Neural progenitor cell (in vitro differentiated cells): ENCODE results near the gene CCL17. TPM values are rescaled to one million over a fixed set of nuclear protein-coding genes. Genes with fewer than 3 reads are reported as not detected.

ENCODE experiments used
- DNase-seq: peaks from one replicate; pipeline ENCODE4 v3.0.0-alpha.2; 2016; ENCODE audit warnings: low spot score
- H2AFZ ChIP-seq: fragments of 200-600 bp; sonication (generic); replicated peaks from 2 replicates; pipeline ENCODE4 v1.6.1; 2016; ENCODE audit warnings: antibody characterized with exemption
- H3F3A ChIP-seq: fragments of 200-600 bp; sonication (generic); 2 replicates; pipeline ENCODE4 v1.6.1; 2016; ENCODE audit warnings: antibody characterized with exemption, low read depth
- H3K27ac ChIP-seq: fragments of 200-600 bp; sonication (generic); 2 replicates; pipeline ENCODE4 v1.5.1; 2016; ENCODE audit warnings: mild to moderate bottlenecking
- H3K27me3 ChIP-seq: fragments of 200-600 bp; sonication (generic); 2 replicates; pipeline ENCODE4 v1.6.1; 2016; ENCODE audit warnings: mild to moderate bottlenecking, moderate library complexity
- H3K36me3 ChIP-seq: fragments of 200-600 bp; sonication (generic); 2 replicates; pipeline ENCODE4 v1.5.1; 2016
- H3K4me1 ChIP-seq: fragments of 200-600 bp; sonication (generic); 2 replicates; pipeline ENCODE4 v1.6.1; 2016; ENCODE audit warnings: mixed run types
- H3K4me2 ChIP-seq: fragments of 200-600 bp; sonication (generic); 2 replicates; pipeline ENCODE4 v1.6.1; 2016
- H3K4me3 ChIP-seq: fragments of 200-600 bp; sonication (generic); 2 replicates; pipeline ENCODE4 v1.5.1; 2016
- H3K79me2 ChIP-seq: fragments of 200-600 bp; sonication (generic); 2 replicates; pipeline ENCODE4 v1.6.1; 2016; ENCODE audit warnings: low read depth
- H3K9ac ChIP-seq: fragments of 200-600 bp; sonication (generic); 2 replicates; pipeline ENCODE4 v1.6.1; 2016
- H3K9me3 ChIP-seq: fragments of 200-600 bp; sonication (generic); 2 replicates; pipeline ENCODE4 v1.5.1; 2016; ENCODE audit warnings: low read depth
- H4K20me1 ChIP-seq: fragments of 200-600 bp; sonication (generic); 2 replicates; pipeline ENCODE4 v1.6.1; 2016; ENCODE audit warnings: low read depth
- H3K27ac Mint-ChIP-seq: 3 replicates; pipeline ENCODE4 v1.8.0; 2021; ENCODE audit warnings: mixed read lengths
- H3K27me3 Mint-ChIP-seq: 2 replicates; pipeline ENCODE4 v1.8.0; 2022; ENCODE audit warnings: low read depth, mild to moderate bottlenecking, inconsistent platforms, moderate library complexity, mixed read lengths; ENCODE audit not compliant: insufficient read depth
- H3K36me3 Mint-ChIP-seq: 3 replicates; pipeline ENCODE4 v1.8.0; 2021; ENCODE audit warnings: mixed read lengths
- H3K4me1 Mint-ChIP-seq: 3 replicates; pipeline ENCODE4 v1.8.0; 2021; ENCODE audit warnings: mixed read lengths
- H3K4me3 Mint-ChIP-seq: 3 replicates; pipeline ENCODE4 v1.8.0; 2021; ENCODE audit warnings: mild to moderate bottlenecking, moderate library complexity, mixed read lengths
- H3K9me3 Mint-ChIP-seq: 3 replicates; pipeline ENCODE4 v1.8.0; 2020; ENCODE audit warnings: mixed read lengths
- EZH2 ChIP-seq: fragments of 200-600 bp; sonication (generic); IDR thresholded peaks from 2 replicates; pipeline ENCODE4 v1.6.1; 2017; ENCODE audit warnings: antibody characterized with exemption, mild to moderate bottlenecking, moderate library complexity
- EZH2phosphoT487 ChIP-seq: fragments of 200-600 bp; sonication (generic); IDR thresholded peaks from 2 replicates; pipeline ENCODE4 v1.6.1; 2017; ENCODE audit warnings: antibody characterized with exemption
- total RNA-seq: library from RNA; depleted of rRNA; stranded (reverse); fragments of >200 nt; gene quantifications from 2 replicates; pipeline ENCODE4 v1.2.3, GENCODE V29; 2015; ENCODE audit warnings: low replicate concordance
- TF ChIP-seq, protein P1 (sequence below): fragments of 200-600 bp; sonication (generic); IDR thresholded peaks from 2 replicates; pipeline ENCODE4 v1.5.1; 2017; ENCODE audit warnings: antibody characterized with exemption, mild to moderate bottlenecking

The CCL17 gene
- total RNA-seq, 1 donor from 2014 or later = not detected

GRCh38 chr16:57407521-57408353, 3.2 kb downstream of the CCL17 start:
- H3F3A ChIP-seq = peaks cover 2% of the 10 kb centered on the region
- no peaks in the 10 kb centered on the region for H3K36me3 ChIP-seq
- DNase-seq = no peak
- TF ChIP-seq EZH2 (no peak), EZH2phosphoT487 (no peak)
- TF ChIP-seq, protein P1, sequence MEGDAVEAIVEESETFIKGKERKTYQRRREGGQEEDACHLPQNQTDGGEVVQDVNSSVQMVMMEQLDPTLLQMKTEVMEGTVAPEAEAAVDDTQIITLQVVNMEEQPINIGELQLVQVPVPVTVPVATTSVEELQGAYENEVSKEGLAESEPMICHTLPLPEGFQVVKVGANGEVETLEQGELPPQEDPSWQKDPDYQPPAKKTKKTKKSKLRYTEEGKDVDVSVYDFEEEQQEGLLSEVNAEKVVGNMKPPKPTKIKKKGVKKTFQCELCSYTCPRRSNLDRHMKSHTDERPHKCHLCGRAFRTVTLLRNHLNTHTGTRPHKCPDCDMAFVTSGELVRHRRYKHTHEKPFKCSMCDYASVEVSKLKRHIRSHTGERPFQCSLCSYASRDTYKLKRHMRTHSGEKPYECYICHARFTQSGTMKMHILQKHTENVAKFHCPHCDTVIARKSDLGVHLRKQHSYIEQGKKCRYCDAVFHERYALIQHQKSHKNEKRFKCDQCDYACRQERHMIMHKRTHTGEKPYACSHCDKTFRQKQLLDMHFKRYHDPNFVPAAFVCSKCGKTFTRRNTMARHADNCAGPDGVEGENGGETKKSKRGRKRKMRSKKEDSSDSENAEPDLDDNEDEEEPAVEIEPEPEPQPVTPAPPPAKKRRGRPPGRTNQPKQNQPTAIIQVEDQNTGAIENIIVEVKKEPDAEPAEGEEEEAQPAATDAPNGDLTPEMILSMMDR = no peak
- no peak overlapping the region for H2AFZ ChIP-seq
- no peaks in the 10 kb centered on the region for H3K9me3 ChIP-seq
- peaks cover 8% of the 10 kb centered on the region for H3K4me1 Mint-ChIP-seq
- H3K4me2 ChIP-seq = no peak overlapping the region
- H3K4me3 ChIP-seq = no peak overlapping the region
- H3K27me3 ChIP-seq = no peaks in the 10 kb centered on the region
- H3K79me2 ChIP-seq = no peaks in the 10 kb centered on the region
- H3K9ac ChIP-seq = no peak overlapping the region
- H3K9me3 Mint-ChIP-seq = no peaks in the 10 kb centered on the region
- peaks cover 10% of the 10 kb centered on the region for H3K27me3 Mint-ChIP-seq
- H3K36me3 Mint-ChIP-seq = no peaks in the 10 kb centered on the region
- H3K4me3 Mint-ChIP-seq = no peak overlapping the region
- no peak overlapping the region for H3K27ac Mint-ChIP-seq
- H3K4me1 ChIP-seq = peaks cover 4% of the 10 kb centered on the region
- H4K20me1 ChIP-seq = no peaks in the 10 kb centered on the region
- H3K27ac ChIP-seq = no peak overlapping the region

DNA sequence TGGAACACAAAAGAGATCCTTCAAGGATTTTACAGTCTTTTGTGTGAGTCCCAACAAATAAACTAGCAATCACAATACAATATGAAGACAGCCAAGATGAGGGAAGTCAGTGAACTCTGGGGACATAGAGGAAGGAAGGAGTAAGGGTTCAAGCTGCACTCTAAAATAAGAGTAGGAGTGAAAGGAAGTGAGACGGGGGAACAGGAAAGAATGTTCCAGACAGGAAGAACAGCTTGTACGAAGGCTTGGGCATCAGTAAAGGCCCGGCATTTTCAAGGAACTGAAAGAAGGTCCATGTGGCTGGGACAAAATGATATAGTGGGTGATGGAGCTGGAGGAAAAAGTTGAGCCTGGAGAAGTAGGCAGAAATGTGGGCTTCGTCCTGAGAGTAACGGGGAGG, 4.5 kb downstream of the CCL17 start:
- H3K27ac Mint-ChIP-seq = peak overlapping the region; percentile 12

GRCh38 chr16:57409870-57410587, 5.5 kb downstream of the CCL17 start:
- H3K4me1 Mint-ChIP-seq = peaks cover 12% of the 10 kb centered on the region
- Histone ChIP-seq H2AFZ (no peak overlapping the region), H3K27me3 (no peaks in the 10 kb centered on the region), H4K20me1 (no peaks in the 10 kb centered on the region), H3K4me1 (peaks cover 4% of the 10 kb centered on the region), H3K4me2 (no peak overlapping the region), H3K4me3 (no peak overlapping the region), H3K27ac (no peak overlapping the region), H3K36me3 (no peaks in the 10 kb centered on the region), H3K9me3 (no peaks in the 10 kb centered on the region), H3K9ac (no peak overlapping the region), H3K79me2 (no peaks in the 10 kb centered on the region), H3F3A (no peaks in the 10 kb centered on the region)
- H3K9me3 Mint-ChIP-seq = no peaks in the 10 kb centered on the region
- H3K27me3 Mint-ChIP-seq = peaks cover 11% of the 10 kb centered on the region
- H3K27ac Mint-ChIP-seq = peak overlapping the region; percentile 88
- no peaks in the 10 kb centered on the region for H3K36me3 Mint-ChIP-seq
- no peak for DNase-seq
- H3K4me3 Mint-ChIP-seq = peak overlapping the region; percentile 30
- TF ChIP-seq, protein P1 = peak; percentile 10
- TF ChIP-seq EZH2 (no peak), EZH2phosphoT487 (no peak)

More for the DNA sequence above, 4.5 kb downstream of the CCL17 start:
- Histone ChIP-seq H3K79me2 (no peaks in the 10 kb centered on the region), H3K4me3 (no peak overlapping the region), H3K4me1 (peaks cover 4% of the 10 kb centered on the region), H3K36me3 (no peaks in the 10 kb centered on the region), H3K9ac (no peak overlapping the region), H3K9me3 (no peaks in the 10 kb centered on the region), H3K4me2 (no peak overlapping the region), H3K27ac (no peak overlapping the region), H3F3A (no peaks in the 10 kb centered on the region), H3K27me3 (no peaks in the 10 kb centered on the region), H2AFZ (no peak overlapping the region), H4K20me1 (no peaks in the 10 kb centered on the region)
- H3K4me1 Mint-ChIP-seq = peaks cover 8% of the 10 kb centered on the region
- H3K27me3 Mint-ChIP-seq = peaks cover 10% of the 10 kb centered on the region
- peak overlapping the region; percentile 3 for H3K4me3 Mint-ChIP-seq
- H3K36me3 Mint-ChIP-seq = no peaks in the 10 kb centered on the region
- no peak for DNase-seq
- no peaks in the 10 kb centered on the region for H3K9me3 Mint-ChIP-seq
- TF ChIP-seq, protein P1 = no peak
- TF ChIP-seq EZH2 = no peak
- TF ChIP-seq EZH2phosphoT487 = no peak
